ENCODE measurements around the gene PDE4B. TPM values are rescaled to one million over a fixed set of nuclear protein-coding genes. Genes with fewer than 3 reads are reported as not detected.
A peak's percentile ranks its signal among the peaks of the same experiment; 100 is the strongest.

The PDE4B gene
- total and polyA plus RNA-seq, 12 donors, result 1.2 to 14.9 (median 3.9) TPM

DNA sequence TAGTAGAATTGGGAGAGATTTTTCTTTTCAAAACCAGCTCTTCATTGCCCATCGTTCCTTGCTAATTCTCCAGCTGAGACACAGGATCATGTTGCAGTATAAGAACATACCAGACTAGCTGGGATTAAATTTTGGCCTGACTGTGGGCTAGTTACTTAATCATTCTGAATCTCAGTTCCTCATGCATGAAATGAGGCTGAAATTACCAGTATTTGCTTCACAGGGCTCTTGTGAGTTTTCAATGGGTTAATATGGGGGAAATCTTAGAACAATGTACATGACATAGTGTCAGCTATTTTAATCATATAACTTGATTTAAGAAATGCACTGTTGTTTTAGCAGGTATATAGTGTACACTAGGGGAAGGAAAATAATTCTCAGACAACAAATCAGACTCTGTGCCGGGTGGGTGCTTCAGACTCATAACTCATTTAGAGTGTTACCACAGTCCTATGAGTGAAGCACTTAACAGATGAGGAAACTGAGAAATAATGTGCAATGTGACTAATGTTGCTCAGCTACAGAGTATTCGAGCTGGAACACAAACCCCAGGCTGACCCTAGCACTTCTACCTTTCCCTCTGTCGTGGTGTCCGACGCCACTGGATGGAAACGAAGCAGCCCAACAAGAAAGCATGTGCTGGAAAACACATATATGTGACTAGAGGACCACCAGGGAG is 603.7 kb downstream of the PDE4B start:
- H3K4me1 ChIP-seq (replicated peaks in 1 of 2), result peaks cover 0 to 5% of the 10 kb centered on the region in 2 donors

GRCh38 chr1:66397192-66397591 is 604.5 kb downstream of the PDE4B start:
- Histone ChIP-seq H3K4me1 (replicated peaks in 1 of 2) (peaks cover 0 to 5% of the 10 kb centered on the region in 2 donors), H3K36me3 (replicated peaks in 1 of 2) (no peaks in the 10 kb centered on the region), H3K9me3 (replicated peaks in 1 of 3) (no peaks in the 10 kb centered on the region), H3K27me3 (no peaks in the 10 kb centered on the region), H3K27ac (no peak overlapping the region), H3K4me3 (no peak overlapping the region)
- no peak for TF ChIP-seq CTCF (IDR thresholded peaks at IDR 0.05)
- TF ChIP-seq POLR2A (IDR thresholded peaks at IDR 0.05), result no peak
- intact Hi-C loops (cut with DNase I), result loop anchor here in 1 of 2 donors (10.0 kb wide), 1 partner anchor 62 kb away; no protein-coding TSS in a partner anchor
- 60 to 81% (median 71%) methylated on average over 1 of the region's 1 CpG for WGBS, 4 donors
- DNase-seq, result no peak

More for the DNA sequence above, 603.7 kb downstream of the PDE4B start:
- Histone ChIP-seq H3K9me3 (replicated peaks in 1 of 3) (no peaks in the 10 kb centered on the region), H3K27me3 (no peaks in the 10 kb centered on the region), H3K27ac (peak overlapping the region in 2 of 5 donors; percentile 26 to 38), H3K4me3 (no peak overlapping the region), H3K36me3 (replicated peaks in 1 of 2) (no peaks in the 10 kb centered on the region)
- no peak for DNase-seq
- intact Hi-C loops (cut with DNase I), result loop anchor here in 1 of 2 donors (10.0 kb wide), 1 partner anchor 62 kb away; no protein-coding TSS in a partner anchor
- 67 to 76% (median 70%) methylated on average over 7 of the region's 7 CpGs for WGBS, 4 donors
- no peak for TF ChIP-seq POLR2A (IDR thresholded peaks at IDR 0.05)

DNA sequence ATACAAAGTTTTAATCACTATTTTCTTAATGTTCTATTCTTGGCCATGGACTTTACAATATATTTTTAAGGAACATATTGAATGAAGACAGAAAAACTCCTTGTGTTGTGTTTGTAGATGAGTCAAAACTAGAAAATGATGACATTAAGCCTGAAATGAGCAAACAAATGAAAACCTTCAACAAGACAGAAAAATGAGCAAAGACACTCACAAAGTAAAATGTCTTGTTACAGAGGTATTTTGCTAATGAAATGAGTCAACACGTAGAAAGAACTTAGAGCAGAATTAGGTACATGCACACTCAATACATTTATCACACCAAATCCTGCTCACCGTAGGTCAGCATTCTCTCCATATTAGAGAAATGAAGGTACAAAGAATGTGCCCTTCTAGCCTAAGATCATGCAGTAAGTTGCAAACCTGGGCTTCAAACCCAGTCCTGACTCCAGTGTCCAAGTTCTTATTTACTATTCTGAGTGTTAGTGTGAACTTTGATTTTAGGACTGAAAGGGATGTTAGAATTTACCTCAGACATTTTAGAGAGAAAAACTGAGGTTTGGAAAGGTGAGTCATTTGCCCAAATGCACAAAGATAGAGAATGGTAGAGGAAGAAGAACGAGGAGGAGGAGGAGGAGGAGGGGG is 607.3 kb downstream of the PDE4B start:
- H3K27ac ChIP-seq, result no peak overlapping the region
- WGBS, 4 donors, result 61 to 82% (median 77%) methylated on average over 3 of the region's 3 CpGs
- intact Hi-C loops (cut with DNase I), result loop anchor here in 1 of 2 donors (10.0 kb wide), 1 partner anchor 65 kb away; no protein-coding TSS in a partner anchor
- no peaks in the 10 kb centered on the region for H3K9me3 ChIP-seq (replicated peaks in 1 of 3)
- H3K4me1 ChIP-seq (replicated peaks in 1 of 2), result peaks cover 0 to 5% of the 10 kb centered on the region in 2 donors
- no peak for DNase-seq
- H3K27me3 ChIP-seq, result no peaks in the 10 kb centered on the region
- no peak overlapping the region for H3K4me3 ChIP-seq
- TF ChIP-seq CTCF (IDR thresholded peaks at IDR 0.05) (no peak), POLR2A (IDR thresholded peaks at IDR 0.05) (no peak)
- H3K36me3 ChIP-seq (replicated peaks in 1 of 2), result no peaks in the 10 kb centered on the region

DNA sequence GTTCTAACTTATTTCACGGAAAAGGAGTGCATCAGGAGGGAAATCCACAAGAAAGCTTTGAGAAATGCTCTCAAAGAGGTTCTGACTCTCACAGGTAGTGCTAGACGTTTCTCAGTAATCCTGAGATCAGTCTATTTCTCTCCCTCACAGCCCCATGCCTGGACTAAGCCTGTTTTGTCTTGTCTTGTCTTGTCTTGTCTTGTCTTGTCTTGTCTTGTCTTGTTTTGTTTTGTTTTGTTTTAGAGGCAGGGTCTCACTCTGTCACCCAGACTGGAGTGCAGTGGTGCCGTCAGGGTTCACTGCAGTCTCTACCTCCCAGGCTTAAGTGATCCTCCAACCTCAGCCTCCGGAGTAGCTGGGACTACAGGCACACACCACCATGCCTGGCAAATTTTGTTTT is 608.0 kb downstream of the PDE4B start:
- DNase-seq, result no peak
- H3K36me3 ChIP-seq (replicated peaks in 1 of 2), result no peaks in the 10 kb centered on the region
- H3K9me3 ChIP-seq (replicated peaks in 1 of 3), result no peaks in the 10 kb centered on the region
- no peak for TF ChIP-seq POLR2A (IDR thresholded peaks at IDR 0.05)
- TF ChIP-seq CTCF (IDR thresholded peaks at IDR 0.05), result no peak
- H3K27me3 ChIP-seq, result no peaks in the 10 kb centered on the region
- no peaks in the 10 kb centered on the region for H3K4me1 ChIP-seq (replicated peaks in 1 of 2)
- H3K4me3 ChIP-seq, result no peak overlapping the region
- intact Hi-C loops (cut with DNase I), result no loop called here
- WGBS, 4 donors, result 72 to 89% (median 82%) methylated on average over 4 of the region's 4 CpGs
- no peak overlapping the region for H3K27ac ChIP-seq
